IMR-90 (cell line): ENCODE measurements around the gene SIPA1L3.

Experiments
- BHLHE40 ChIP-seq: fragments of 150-350 bp; IDR thresholded peaks from 2 replicates; pipeline ENCODE4 v1.6.1; 2016; ENCODE audit warnings: mild to moderate bottlenecking, low read depth, low read length
- CEBPB ChIP-seq: IDR thresholded peaks from 2 replicates; pipeline ENCODE4 v1.6.1; 2012; ENCODE audit warnings: low read depth, low read length, improper control_type of control experiment
- CTCF ChIP-seq: conservative IDR thresholded peaks from 2 replicates; pipeline ENCODE4 v1.5.1; 2012; ENCODE audit warnings: mild to moderate bottlenecking, low read depth, low read length, improper control_type of control experiment
- ELK1 ChIP-seq: fragments of 150-350 bp; IDR thresholded peaks from 2 replicates; pipeline ENCODE4 v1.6.1; 2016; ENCODE audit warnings: low read depth, mild to moderate bottlenecking, low read length, moderate library complexity, borderline replicate concordance
- FOS ChIP-seq: fragments of 150-350 bp; IDR thresholded peaks from 2 replicates; pipeline ENCODE4 v1.6.1; 2016; ENCODE audit warnings: low read depth, low read length
- MAFK ChIP-seq: IDR thresholded peaks from 2 replicates; pipeline ENCODE4 v1.6.1; 2012; ENCODE audit warnings: low read depth, low read length, improper control_type of control experiment
- MAZ ChIP-seq: IDR thresholded peaks from 2 replicates; pipeline ENCODE4 v1.6.1; 2012; ENCODE audit warnings: low read depth, mild to moderate bottlenecking, low read length, improper control_type of control experiment, moderate library complexity, borderline replicate concordance
- MXI1 ChIP-seq: IDR thresholded peaks from 2 replicates; pipeline ENCODE4 v1.6.1; 2012; ENCODE audit warnings: low read depth, mild to moderate bottlenecking, low read length, moderate library complexity, borderline replicate concordance
- POLR2A ChIP-seq: IDR thresholded peaks from 2 replicates; pipeline ENCODE4 v1.6.1; 2012; ENCODE audit warnings: mild to moderate bottlenecking, low read depth, low read length
- RAD21 ChIP-seq: IDR thresholded peaks from 2 replicates; pipeline ENCODE4 v1.6.1; 2012; ENCODE audit warnings: low read length, improper control_type of control experiment
- RCOR1 ChIP-seq: IDR thresholded peaks from 2 replicates; pipeline ENCODE4 v1.6.1; 2012; ENCODE audit warnings: mild to moderate bottlenecking, low read length, improper control_type of control experiment; ENCODE audit not compliant: insufficient replicate concordance
- RFX5 ChIP-seq: IDR thresholded peaks from 2 replicates; pipeline ENCODE4 v1.8.0; 2012; ENCODE audit warnings: low read depth, mild to moderate bottlenecking, low read length, moderate library complexity
- SMC3 ChIP-seq: fragments of 150-350 bp; IDR thresholded peaks from 2 replicates; pipeline ENCODE4 v1.6.1; 2016; ENCODE audit warnings: low read depth, mild to moderate bottlenecking, antibody characterized with exemption, low read length, moderate library complexity
- USF2 ChIP-seq: fragments of 150-350 bp; IDR thresholded peaks from 2 replicates; pipeline ENCODE4 v1.6.1; 2017; ENCODE audit warnings: mild to moderate bottlenecking, antibody characterized with exemption, low read length, low read depth

- TF ChIP-seq CTCF (no peak), RFX5 (no peak), POLR2A (no peak), ELK1 (no peak), USF2 (no peak), FOS (no peak), BHLHE40 (no peak), RCOR1 (no peak), MXI1 (no peak), MAZ (no peak), SMC3 (no peak), MAFK (no peak), CEBPB (no peak), RAD21 (no peak)
Observed at GRCh38 chr19:37943480-37943879, 36.5 kb downstream of the SIPA1L3 start.
